HG03460 (cell line): Measurements from ENCODE around the gene UBE2F.
A peak's percentile ranks its signal among the peaks of the same experiment; 100 is the strongest.

Experiments used
- ATAC-seq: cut with Tn5 transposase; IDR thresholded peaks from one replicate; pipeline ENCODE4 v1.9.1; 2021; ENCODE audit not compliant: unreplicated experiment

Gene UBE2F, protein sequence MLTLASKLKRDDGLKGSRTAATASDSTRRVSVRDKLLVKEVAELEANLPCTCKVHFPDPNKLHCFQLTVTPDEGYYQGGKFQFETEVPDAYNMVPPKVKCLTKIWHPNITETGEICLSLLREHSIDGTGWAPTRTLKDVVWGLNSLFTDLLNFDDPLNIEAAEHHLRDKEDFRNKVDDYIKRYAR

DNA sequence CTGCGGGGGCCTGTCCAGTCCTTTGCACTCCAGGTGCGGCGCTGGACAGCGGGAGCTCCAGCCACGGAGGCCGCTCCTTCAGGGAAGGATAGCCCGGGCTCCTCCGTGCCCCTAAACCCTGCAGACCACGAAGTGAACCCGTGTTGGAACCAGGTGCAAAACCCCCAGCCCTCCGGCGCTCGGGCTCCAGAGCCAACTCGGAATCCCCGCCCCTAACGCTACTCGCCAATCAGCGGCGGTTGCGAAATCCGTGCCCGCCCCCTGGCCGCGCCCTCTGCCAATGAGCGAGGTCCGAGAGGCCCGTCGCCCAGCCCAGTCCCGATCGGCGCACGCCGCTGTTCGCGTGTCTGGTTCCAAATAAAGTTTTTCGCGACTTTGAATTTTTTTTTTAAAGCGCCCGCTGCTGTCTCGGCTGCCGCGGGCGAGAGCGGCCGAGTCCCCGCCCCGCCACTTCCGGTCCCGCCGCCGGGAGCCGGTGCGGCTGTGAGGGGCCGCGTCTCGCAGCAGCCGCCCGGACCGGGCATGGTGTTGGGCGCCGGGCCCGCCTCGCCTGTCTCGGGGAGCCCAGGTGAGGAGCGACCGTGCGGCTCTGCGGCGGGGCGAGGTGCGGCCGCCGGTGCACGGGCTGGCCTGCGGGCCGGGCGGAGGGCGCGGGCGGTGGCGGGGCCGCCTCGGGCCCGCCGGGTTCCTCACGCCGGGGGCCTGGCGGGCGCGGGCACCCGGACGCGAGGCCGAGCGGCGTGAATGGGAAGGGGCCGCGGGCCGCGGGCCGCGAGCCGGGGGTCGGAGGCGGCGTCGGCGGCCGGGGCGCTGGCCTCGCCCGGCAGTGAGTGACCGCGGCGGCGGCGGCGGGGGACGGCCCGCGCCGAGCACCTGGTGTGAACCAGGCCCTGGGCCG lies at the start of gene UBE2F:
TSS of gene UBE2F (plus strand) at position 450 of the 898 bp plus-strand sequence. CDS start 6,094 bp downstream, outside the sequence.
- peak; percentile 94 for ATAC-seq

DNA sequence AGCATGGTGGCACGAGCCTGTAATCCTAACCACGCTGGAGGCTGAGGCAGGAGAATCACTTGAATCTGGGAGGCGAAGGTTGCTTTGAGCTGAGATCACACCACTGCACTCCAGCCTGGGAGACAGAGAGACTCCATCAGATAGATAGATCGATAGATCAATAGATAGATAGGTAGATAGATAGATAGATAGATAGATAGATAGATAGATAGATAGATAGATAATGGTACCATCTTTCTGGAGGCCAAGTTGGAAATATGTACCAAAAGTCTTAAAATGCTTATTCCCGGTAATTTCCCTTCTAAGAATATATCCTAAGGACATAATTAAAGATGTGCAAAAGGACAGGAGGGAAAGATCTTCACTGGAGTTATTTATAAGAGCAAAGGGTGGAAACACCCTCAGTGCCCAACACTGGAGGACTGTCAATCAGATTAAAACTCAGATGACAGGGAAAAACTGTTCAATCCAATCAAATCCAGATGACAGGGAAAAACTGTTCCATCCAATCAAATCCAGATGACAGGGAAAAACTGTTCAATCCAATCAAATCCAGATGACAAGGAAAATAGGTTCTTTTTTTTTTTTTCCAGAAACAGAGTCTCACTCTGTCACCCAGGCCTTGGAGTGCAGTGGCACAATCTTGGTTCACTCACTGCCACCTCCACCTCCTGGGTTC lies 49.0 kb upstream of the UBE2F start:
- ATAC-seq: no peak

DNA sequence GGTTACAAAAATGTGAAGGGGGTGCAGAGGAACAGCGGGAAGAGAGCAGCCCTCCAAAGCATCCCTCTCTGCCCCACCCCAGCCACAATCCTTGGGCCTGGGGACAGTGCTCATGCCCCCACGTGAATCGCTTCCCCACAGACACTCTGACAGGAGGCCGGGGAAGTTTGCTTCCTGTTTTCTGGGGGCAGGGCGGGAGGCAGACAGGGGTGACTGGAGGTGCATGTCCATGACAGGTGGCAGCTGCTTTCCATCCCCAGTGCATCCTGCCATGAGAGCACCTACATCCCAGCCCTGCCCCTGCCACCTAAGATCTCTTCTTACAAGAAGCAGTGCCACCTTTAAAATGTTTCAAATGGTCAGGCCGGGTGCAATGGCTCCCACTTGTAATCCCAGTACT lies 47.2 kb upstream of the UBE2F start:
- ATAC-seq: no peak

DNA sequence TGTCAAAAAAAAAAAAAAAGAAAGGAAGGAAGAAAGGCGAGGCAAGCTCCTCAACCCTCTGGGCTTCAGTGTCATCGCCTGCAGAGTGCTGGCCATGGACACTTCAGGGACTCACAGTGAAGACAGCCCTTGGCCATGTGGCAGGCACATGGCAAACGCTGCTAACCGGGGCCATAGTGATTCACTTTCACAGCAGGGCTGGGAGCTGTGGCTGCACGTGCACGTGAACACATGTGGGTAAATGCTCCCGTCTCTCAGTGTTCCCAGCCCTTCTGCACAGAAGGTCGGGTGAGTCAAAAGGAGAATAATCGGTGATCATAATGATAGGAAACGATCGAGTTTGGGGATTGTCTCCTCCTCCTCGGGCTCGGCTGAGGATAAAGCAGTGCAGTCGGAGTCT lies 46.1 kb upstream of the UBE2F start:
- ATAC-seq: no peak

DNA sequence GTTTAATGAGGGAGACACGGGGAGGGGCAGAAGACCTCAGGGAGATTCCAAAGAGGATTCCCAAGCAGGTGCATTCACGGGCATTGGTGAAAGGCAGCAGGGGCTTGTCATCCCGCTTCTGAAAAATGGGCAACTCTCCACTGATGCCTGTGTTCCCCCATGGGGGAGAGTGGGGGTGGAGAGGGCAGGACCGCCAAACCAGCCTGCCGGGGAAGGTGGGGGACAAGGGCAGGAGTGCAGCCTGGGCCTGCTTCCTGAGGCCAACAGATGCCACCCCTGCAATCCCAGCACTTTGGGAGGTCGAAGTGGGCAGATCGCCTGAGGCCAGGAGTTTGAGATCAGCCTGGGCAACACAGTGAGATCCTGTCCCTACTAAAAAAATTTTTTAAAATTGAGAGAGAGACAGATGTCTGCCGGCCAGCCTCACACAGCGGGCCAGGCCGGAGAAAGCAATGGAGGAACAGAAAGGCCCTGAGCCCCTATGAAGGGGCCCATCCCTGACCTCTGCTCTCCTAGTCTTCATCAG lies 44.8 kb upstream of the UBE2F start:
- ATAC-seq: no peak

DNA sequence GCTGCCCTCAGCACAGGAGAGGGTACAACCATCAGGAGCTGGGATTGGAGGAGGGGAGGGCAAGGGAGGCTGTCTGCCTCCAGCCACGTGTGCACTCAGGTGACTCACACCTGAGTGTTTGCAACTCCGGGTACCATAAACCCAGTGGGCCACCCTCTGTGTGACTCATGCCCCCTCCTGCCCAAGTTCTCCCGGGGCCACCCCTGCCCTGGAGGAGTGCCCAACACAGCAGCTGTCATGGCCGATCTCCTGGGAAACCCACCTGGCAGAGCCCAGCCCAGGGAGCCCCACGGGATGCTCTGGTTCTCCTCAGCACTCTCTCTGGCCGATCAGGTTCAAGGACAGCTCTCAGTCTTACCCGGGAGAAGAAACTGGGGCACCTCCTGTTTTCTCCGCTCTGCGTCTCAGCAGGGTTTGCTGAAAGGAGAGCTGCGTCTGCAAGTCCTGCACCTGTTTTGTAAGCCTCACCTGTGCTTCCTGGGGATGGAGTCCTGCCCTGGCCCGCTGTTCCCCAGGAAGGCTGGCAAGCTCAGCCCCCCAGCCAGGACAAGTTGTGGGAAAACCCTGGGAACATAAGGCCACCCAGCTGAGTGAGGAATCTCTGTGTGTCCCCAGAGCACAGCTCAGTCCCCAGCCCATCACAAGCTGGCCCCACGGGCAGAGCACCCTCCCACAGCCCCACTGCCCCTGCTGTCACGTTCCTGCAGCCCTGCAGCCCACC lies 44.0 kb upstream of the UBE2F start:
- ATAC-seq: no peak

DNA sequence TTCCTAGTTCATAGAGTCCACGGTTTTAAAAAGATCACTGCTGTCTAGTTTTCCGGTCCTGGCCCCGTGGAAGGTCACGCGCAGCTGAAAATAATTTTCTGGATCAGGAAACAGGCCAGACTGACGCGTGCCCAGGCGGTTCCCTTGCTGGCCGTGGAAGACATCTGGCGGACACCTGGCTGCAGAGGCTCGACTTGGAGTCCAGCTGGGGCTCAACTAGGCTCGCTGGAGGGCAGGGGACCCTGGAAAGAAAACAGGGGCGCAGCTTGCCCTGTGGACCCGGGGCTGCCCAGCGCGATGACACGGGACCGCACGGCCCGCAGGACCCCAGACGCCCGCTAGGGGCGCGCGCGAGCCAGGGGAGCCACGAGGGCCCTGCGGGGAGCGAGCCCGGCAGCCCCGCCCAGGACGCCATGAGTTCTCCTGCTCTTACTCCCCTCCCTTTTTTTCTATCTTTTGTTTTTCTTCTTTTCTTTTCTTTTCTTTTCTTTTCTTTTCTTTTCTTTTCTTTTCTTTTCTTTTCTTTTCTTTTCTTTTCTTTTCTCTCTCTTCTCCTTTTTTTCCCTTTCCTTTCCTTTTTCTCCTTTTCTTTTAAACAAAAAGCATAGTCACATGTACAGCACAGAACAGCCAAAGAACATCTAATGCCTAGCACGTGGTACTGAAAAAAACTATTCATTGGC lies 43.2 kb upstream of the UBE2F start:
- peak; percentile 74 for ATAC-seq

DNA sequence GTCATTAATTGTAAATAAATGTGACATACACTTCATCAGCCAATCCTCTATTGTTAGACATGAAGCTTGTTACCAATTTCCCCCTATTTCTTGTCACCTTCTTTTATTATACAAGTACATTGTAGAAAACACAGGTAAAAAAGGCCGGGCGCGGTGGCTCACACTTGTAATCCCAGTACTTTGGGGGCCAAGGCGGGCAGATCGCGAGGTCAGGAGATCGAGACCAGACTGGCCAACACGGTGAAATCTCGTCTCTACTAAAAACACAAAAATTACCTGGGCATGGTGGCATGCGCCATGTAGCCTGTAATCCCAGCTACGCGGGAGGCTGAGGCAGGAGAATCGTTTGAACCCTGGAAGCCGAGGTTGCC lies 42.7 kb upstream of the UBE2F start:
- no peak for ATAC-seq

DNA sequence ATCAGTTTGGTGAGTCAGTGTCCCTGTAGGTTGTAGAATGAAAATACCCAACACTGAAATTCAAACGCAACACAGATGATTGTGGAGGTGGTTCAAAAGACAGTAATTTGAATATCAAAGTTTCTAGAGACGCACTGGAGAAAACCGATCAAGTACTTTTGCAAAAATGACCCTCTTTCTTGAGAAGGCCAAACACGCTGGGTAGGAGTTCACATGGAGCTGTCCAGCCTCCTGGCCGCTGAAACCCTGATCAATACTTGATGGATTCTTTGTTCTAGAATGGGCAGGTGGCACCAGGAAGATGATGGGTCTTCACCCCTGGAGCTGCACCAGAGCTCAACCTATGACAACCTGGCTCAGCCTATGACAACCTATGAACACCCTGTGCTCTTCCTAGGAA lies 39.7 kb upstream of the UBE2F start:
- no peak for ATAC-seq

DNA sequence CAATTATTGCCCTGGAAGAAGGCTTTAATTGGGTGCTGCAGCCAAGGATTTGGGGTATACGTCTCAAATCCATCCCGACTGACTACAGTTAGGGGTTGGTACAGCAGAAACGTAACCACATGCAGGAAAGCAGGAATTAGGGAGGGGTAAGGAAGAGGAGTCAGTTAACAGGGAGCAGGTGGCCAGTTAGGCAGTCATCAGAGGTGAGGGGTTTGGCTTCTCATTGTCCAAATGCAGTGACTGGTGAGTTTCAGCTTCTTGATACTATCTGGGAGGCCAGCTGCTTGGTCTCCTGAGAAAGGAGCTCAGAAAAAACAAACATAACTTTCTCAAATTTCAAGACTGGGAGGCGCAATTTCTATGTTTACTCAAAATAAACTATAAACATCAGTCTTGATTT lies 38.8 kb upstream of the UBE2F start:
- ATAC-seq: no peak

DNA sequence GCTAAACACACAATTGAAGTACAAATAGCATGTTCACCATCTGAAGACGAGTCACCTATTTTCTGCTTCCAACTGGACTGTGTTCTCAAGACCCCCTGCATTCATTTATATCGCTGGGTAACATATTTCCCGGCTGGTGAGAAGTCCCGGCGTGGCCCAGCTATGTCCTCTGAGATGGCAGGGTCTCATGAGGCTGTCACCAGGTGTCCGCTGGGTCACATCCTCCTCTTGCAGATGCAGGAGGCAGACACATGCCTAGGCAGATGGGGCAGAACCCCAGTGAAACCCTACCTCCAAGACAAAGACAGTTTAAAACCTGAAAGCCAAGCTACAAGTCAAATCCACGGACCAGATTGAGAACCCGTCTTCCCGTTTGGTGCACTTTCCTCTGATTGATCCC lies 36.8 kb upstream of the UBE2F start:
- ATAC-seq: no peak

DNA sequence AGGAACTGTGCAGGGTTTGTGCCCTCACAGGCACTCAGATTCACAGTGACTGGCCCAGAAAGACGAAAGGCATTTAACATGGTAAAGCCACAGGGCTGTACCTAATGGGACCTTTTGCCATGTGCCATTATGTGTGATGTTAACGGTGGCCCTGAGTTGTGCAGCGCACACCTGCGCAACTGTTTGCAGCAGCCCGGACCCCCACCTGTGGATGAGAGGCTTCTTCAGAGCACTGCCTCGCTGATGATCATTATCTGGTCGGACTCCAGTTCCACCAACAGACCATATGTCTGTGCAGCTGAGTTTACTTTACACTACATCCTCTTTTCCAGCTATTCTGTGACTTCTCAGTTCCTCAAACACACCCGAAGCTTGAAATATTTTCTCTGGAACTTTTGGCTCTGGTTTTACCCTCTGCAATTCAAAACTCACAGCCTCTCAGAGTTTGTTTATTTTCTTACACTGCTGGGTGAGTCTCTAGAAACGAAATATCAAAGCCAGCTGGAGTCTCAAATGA lies 35.6 kb upstream of the UBE2F start:
- ATAC-seq: no peak

DNA sequence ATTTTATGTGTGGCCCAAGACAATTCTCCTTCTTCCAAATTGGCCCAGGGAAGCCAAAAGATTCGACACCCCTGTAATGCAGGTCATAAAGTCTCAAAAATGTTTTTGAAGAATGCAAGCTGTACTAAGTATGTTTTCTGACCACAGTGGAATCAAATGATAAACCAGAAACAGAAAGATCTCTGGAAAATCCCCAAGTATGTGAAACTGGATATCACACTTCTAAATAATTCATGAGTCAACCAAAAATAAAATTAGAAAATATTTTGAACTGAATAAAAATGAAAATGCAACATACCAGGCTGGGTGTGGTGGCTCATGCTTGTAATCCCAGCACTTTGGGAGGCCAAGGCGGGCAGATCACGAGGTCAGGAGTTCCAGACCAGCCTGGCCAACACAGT lies 34.1 kb upstream of the UBE2F start:
- no peak for ATAC-seq

DNA sequence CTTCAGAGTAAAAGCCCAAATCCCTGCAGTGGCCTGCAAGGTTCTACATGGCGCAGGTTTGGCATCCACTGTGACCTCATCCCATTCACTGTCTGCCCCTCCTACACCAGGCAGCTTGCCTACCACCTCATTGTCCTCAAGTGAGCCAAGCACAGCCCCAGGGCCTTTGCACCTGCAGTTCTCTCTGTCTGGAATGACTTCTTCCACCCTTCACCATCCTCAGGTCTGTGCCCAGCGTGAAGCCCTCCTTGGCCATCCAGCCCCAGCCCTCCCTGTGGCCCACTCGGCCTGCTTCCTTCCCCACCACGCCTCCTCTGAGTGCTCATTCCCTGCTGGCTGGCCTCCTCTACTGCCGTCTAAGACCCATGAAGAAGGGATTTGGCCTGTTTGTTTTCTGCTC lies 32.6 kb upstream of the UBE2F start:
- no peak for ATAC-seq

DNA sequence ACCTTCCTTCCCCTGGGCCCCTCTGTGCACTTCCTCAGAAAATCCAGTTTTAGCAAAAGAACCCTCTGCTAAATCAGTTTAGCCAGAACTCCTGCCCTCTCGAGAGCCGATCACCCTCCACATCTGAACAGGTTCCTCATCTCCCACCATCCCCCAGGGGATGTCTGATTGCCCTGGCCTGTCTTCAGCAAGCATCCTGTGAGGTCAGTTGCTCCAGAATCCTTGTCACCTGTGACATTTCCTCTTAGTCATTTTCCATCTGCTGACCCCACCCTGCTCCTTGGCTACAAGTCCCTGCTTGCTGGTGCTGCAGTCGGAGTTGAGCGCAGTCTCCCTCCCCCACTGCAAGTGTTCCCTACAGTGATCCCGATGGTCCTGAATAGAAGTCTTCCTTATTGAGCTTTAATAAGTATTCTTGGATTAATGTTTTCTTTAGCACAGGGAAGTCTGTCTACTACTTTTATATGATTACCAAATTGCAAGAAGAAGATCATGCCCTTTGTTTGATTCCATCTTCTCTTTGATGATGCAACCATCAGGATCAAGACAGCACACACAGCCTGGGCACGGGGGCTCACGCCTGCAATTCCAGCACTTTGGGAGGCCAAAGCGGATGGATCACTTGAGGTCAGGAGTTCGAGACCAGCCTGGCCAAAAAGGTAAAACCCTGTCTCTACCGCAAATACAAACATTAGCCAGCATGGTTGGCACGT lies 30.9 kb upstream of the UBE2F start:
- no peak for ATAC-seq

DNA sequence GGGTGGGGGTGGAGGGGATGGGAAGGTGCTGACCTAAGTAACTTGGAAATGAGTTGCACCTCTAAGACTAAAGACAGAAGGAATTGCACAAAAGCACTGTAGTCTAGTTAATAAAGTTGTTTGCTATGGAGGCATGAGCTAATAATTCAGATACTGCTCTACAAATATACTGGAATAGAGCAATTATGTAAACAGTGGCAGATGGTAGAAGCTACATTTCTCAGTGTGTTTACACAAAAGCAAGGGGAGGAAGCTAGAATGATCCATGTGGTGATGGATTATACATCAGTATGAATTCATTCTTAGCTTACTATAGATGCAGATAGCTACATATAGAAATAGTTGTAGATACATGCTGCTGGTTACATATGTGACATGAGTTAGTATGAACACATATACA lies 27.6 kb upstream of the UBE2F start:
- ATAC-seq: no peak

DNA sequence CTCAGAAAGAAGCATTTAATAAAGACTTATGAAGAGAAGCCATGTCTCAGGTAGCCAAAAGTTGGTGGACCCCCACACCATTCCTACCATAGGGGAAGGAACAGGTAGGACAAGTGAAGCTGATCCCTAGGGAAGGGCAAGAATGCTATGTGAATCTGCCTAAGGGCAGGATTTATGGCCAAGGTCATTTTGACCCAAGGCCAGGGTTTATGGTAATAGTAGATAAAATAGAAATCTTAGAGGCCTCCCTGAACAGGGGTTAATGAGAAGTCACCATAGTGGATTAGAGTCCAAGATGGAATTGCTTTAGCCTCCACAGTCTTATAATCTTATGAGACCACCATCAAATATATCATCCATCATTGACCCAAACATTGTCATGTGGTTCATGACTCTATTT lies 26.0 kb upstream of the UBE2F start:
- ATAC-seq: no peak

DNA sequence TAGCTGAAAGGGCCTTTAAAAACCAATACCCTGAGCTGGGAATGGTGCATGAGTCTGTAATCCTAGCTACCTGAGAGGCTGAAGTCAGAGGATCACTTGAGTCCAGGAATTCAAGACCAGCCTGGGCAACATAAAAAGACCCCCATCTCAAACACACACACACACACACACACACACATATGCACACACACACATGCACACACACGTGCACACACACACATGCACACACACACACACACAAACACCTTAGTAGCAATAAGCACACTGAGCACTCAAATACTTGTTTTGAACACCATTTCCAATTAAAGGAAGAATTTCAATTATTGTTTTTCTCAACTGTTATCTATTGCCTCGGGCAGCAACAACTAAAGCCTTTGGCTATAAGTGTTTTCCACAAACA lies 25.6 kb upstream of the UBE2F start:
- ATAC-seq: no peak

DNA sequence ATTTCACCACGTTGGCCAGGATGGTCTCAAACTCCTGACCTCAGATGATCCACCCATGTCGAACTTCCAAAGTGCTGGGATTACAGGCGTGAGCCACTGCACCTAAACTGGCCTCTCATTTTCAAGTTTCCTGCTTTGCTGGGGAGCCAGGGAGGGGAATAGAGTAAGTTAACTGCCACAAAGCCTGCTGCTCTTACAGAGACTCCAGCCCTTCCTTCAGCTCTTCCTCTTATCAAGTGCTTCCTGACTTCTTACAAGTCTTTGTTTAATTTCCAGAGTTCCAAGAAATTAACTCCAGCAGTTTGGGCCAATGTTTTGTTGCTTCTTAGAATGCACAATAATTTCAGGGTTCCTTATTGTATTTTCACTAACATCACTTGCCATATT lies 24.3 kb upstream of the UBE2F start:
- ATAC-seq: no peak
